AML-193 (cell line): ENCODE results near the gene PLA2G10.
"Not testable (repeated sequence)": the region's sequence is repeated elsewhere in the genome, so short reads cannot be mapped to it uniquely, and the experiment has no call there.

ENCODE experiments used
- DNase-seq, 2 experiments: peaks; one replicate each; lab custom pipeline; 2025; lab: John Stamatoyannopoulos, UW

PLA2G10 gene, protein sequence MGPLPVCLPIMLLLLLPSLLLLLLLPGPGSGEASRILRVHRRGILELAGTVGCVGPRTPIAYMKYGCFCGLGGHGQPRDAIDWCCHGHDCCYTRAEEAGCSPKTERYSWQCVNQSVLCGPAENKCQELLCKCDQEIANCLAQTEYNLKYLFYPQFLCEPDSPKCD

DNA sequence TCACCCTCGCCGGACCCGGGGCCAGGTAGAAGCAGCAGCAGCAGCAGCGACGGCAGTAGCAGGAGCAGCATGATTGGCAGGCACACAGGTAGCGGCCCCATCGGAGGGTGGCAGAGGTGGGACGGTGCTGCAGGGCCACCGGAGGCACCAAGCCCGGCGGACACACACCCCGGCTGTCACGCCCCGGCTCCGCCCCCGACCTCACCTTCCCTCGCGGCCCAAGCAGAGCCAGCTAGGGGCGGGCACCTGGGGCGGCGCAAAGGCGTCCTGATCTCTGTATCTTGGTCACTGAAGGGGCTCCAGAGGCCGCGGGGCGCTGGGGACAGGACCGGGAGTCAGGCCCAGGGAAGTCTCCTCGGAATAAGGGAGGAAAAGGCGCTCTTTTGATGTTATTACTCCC, at the start of gene PLA2G10:
TSS of gene PLA2G10 (minus strand) at position 180 of the 400 bp plus-strand sequence. CDS start at position 101, 79 bp downstream.
- DNase-seq, result not testable (repeated sequence)

DNA sequence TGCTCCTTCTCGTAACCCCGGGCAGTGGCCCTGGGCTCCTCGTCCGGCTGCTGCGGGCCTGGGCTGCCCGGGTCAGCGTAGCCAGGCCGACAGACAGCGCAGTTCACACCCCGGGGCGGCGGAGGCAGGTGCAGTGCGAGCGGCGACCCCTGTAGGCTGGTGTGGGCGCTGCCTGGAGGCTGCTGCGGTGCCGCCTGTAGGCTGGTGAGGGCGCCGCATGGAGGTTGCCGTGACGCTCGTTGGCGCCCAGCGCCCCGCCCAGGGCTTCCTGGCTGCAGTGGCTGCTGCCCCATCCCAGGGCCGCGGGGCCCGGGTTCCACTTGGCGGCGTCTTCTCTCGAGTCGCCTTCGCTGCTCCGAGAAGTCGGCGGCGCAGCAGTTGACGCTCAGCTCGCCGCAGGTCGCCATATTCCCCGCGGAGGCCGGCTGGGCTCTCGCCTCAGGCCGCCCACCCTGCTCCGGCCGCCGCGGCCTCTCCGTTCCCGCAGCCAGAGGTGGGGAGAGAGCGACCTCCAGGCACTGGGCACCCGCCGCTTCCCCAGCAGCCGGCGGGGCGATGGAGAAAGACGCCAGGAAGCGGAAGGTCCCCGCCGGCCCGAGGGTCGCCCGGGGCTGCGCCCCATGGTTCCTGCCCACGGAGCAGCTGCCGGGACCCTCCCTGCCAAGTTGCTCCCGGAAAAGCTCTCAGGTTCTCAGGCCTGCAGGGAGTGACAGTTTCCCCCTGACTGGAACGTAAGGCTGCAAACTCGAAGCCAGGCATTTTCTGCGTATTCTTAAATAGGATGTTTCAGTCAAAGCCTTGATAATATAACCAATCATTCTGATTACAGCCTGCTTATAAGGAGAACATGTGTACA, 48.4 kb upstream of the PLA2G10 start, which contains the start of gene NPIPA2:
TSS of gene NPIPA2 (plus strand) at position 261 of the 856 bp plus-strand sequence. CDS start 5,533 bp downstream, outside the sequence.
- DNase-seq, result not testable (repeated sequence)

DNA sequence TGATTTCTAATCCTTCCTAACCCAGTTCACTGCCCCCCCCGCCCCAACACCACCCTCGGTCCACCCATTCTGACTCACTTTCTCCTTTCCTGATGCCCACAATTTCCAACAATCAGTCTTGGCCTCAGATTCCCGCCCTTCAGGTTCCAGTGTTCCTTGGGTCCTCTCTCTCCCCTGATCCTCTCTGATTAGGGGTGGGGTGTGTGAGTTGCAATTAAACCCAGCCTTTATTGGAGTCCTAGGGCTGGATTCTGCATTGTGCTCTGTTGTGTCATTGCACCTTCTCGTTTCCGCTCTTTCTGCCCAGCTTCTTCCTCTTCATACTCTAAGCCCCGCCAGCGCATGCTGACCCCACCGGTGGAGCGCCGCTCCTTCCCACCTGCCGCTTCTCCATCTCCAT, 47.7 kb upstream of the PLA2G10 start:
- DNase-seq, result not testable (repeated sequence)

DNA sequence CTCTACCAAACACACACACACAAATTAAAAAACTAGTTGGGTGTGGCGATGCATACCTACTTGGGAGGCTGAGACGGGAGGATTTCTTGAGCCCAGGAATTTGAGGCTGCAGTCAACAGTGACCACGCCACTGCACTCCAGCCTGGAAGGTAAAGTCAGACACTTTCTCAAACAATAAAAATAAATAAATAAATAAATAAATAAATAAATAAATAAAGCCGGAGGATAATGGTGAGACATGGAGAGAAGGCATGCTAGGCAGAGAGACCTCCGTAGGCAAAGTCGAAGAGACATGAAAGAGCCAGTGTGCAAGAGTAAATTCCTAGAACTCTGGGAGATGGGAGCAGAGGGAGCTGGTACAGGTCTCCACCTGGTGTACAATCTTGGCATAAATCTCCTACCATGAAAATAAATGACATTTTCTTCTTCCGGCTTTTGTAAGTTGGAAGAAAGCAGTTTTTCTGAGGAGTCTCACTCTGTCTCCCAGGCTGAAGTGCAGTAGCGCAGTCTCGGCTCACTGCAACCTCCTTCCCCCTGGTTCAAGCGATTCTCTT, 46.8 kb upstream of the PLA2G10 start:
- DNase-seq, result not testable (repeated sequence)

DNA sequence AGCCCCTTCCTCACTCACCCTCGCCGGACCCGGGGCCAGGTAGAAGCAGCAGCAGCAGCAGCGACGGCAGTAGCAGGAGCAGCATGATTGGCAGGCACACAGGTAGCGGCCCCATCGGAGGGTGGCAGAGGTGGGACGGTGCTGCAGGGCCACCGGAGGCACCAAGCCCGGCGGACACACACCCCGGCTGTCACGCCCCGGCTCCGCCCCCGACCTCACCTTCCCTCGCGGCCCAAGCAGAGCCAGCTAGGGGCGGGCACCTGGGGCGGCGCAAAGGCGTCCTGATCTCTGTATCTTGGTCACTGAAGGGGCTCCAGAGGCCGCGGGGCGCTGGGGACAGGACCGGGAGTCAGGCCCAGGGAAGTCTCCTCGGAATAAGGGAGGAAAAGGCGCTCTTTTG, 39.1 kb upstream of the PLA2G10 start:
- DNase-seq, result not testable (repeated sequence)

DNA sequence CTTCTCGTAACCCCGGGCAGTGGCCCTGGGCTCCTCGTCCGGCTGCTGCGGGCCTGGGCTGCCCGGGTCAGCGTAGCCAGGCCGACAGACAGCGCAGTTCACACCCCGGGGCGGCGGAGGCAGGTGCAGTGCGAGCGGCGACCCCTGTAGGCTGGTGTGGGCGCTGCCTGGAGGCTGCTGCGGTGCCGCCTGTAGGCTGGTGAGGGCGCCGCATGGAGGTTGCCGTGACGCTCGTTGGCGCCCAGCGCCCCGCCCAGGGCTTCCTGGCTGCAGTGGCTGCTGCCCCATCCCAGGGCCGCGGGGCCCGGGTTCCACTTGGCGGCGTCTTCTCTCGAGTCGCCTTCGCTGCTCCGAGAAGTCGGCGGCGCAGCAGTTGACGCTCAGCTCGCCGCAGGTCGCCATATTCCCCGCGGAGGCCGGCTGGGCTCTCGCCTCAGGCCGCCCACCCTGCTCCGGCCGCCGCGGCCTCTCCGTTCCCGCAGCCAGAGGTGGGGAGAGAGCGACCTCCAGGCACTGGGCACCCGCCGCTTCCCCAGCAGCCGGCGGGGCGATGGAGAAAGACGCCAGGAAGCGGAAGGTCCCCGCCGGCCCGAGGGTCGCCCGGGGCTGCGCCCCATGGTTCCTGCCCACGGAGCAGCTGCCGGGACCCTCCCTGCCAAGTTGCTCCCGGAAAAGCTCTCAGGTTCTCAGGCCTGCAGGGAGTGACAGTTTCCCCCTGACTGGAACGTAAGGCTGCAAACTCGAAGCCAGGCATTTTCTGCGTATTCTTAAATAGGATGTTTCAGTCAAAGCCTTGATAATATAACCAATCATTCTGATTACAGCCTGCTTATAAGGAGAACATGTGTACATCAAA, 9.3 kb upstream of the PLA2G10 start, which contains the start of gene NPIPA3:
TSS of gene NPIPA3 (plus strand) at position 256 of the 856 bp plus-strand sequence. CDS start 5,533 bp downstream, outside the sequence.
- DNase-seq, result not testable (repeated sequence)

DNA sequence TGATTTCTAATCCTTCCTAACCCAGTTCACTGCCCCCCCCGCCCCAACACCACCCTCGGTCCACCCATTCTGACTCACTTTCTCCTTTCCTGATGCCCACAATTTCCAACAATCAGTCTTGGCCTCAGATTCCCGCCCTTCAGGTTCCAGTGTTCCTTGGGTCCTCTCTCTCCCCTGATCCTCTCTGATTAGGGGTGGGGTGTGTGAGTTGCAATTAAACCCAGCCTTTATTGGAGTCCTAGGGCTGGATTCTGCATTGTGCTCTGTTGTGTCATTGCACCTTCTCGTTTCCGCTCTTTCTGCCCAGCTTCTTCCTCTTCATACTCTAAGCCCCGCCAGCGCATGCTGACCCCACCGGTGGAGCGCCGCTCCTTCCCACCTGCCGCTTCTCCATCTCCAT, 8.6 kb upstream of the PLA2G10 start:
- DNase-seq, result not testable (repeated sequence)

DNA sequence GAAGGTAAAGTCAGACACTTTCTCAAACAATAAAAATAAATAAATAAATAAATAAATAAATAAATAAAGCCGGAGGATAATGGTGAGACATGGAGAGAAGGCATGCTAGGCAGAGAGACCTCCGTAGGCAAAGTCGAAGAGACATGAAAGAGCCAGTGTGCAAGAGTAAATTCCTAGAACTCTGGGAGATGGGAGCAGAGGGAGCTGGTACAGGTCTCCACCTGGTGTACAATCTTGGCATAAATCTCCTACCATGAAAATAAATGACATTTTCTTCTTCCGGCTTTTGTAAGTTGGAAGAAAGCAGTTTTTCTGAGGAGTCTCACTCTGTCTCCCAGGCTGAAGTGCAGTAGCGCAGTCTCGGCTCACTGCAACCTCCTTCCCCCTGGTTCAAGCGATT, 7.8 kb upstream of the PLA2G10 start:
- DNase-seq, result not testable (repeated sequence)

DNA sequence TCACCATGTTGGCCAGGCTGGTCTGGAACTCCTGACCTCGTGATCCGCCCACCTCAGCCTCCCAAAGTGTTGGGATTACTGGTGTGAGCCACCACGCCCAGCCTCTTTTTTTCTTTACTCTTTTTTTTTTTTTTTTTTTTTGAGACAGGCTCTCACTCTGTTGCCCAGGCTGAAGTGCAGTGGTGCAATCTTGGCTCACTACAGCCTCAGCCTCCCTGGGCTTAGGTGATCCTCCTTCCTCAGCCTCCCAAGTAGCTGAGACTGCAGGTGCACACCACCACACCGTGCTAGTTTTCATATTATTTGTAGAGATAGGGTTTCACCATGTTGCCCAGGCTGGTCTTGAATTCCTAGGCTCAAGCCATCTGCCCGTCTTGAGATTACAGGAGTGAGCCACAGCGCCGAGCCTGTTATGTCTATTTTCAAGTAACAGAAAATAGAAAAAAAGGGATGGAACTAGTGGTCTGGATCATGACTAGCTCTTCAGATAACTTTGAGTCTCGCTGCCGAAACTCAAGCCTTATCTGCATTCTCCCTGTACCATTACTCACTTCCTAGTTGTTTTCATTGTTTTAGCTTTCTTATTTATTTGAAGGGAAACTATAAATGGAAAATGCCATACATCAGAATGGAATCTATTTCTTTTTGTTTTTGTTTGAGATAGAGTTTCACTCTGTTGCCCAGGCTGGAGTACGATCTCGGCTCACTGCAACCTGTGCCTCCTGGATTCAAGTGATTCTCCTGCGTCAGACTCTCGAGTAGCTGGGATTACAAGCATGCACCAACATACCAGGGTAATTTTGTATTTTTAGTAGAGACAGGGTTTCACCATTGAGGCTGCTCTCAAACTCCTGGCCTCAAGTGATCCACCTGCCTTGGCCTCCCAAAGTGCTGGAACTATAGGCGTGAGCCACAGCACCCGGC, 8.0 kb downstream of the PLA2G10 start:
- not testable (repeated sequence) for DNase-seq

DNA sequence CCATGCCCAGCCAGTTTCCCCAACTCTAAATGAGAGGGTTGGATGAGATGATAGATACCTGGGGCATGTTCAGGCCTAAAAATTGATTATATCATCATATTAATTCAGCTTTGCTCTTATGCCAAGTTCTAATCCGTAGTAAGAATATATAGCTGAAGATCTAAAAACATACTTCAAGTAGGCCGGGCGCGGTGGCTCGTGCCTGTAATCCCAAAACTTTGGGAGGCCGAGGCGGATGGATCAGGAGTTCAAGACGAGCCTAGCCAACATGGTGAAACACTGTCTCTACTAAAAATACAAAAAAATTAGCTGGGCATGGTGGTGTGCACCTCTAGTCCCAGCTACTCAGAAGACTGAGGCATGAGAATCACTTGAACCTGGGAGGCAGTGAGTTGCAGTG, 12.0 kb downstream of the PLA2G10 start:
- no peak for DNase-seq

DNA sequence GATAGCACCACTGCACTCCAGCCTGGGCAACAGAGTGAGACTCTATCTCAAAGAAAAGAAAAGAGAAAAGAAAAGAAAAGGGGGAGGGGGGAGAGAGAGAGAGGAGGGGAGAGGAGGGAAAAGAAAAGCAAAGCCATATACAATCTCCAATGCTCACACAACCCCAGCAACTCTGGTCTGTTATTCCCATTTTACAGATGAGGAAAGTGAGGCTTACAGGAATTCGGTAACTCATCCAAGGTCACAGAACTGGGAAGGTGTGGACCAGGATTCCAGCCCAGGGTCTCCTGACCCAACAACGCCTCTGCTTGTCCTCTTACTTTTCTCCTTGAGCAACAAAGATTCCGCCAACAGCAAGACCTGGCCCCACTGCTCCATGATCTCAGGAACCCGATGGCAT, 13.0 kb downstream of the PLA2G10 start:
- DNase-seq, result no peak

DNA sequence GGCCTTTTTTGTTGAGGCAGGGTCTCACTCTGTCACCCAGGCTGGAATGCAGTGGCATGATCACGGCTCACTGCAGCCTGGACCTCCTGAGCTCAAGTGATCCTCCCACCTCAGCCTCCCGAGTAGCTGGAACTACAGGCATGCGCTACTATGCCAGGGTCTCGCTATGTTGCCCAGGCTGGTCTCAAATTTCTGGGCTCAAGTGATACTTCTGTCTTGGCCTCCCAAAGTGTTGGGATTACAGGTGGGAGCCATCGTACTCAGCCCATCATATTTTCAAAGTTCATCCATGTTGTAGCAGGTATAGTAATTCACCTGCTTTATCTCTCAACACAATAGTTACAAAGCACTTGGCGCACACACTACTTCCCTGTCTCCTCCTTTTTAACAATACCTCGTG, 13.7 kb downstream of the PLA2G10 start:
- DNase-seq, result not testable (repeated sequence)

DNA sequence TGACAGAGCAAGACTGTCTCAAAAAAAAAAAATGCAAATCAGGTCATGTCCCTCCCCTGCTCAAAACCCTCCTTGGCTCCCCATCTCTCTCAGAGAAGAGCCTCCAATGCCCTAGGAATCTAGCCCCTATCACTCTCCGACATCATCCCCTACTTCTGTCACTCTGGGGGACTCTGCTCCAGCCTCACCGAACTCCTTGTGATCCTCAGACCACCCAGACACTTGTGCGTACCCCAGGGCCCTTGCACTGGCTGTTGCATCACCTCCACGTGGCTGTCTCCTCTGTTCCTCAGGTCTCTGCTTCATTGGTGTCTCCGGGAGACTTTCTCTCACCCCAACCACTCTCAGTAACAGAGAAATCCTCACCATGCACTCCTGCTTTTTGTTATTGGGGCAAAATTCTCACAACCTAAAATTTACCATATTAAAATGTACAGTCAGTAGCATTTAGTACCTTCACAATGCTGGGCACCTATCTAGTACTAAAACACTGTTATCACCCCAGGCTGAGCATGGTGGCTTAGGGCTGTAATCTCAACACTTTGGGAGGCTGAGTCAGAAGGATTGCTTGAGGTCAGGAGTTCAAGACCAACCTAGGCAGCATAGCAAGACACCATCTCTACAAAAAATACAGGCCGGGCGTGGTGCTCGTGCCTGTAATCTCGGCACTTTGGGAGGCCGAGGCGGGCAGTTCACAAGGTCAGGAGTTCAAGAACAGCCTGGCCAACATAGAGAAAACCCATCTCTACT, 15.2 kb downstream of the PLA2G10 start:
- DNase-seq, result no peak

DNA sequence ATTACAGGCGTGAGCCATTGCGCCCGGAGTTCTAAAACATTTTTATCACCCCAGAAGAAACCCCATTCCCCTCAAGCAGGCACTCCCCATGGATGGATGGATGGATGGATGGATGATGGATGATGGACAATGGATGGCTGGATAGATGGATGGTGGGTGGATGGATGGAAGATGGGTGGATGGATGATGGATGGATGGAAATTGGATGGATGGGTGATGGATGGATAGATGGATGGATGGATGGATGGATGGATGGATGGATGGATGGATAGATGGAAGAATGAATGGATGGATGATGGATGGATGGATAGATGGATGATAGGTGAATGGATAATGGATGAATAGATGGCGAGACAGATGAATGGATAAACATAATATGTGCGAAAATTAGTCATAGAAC, 16.5 kb downstream of the PLA2G10 start:
- no peak for DNase-seq

DNA sequence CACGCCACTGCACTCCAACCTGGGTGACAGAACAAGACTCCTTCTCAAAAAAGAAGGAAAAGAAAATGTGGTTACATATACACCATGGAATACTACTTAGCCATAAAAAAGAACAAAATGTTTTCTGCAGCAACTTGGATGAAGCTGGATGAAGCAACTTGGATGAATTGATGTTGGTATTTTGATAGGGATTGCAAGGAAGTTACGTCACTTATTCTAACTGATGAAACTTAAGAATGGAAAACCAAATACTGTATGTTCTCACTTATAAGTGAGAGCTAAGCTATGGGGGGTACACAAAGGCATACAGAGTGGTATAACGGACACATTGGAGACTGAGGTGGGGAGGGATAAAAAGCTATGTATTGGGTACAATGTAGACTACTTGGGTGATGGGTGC, 17.5 kb downstream of the PLA2G10 start:
- no peak for DNase-seq

DNA sequence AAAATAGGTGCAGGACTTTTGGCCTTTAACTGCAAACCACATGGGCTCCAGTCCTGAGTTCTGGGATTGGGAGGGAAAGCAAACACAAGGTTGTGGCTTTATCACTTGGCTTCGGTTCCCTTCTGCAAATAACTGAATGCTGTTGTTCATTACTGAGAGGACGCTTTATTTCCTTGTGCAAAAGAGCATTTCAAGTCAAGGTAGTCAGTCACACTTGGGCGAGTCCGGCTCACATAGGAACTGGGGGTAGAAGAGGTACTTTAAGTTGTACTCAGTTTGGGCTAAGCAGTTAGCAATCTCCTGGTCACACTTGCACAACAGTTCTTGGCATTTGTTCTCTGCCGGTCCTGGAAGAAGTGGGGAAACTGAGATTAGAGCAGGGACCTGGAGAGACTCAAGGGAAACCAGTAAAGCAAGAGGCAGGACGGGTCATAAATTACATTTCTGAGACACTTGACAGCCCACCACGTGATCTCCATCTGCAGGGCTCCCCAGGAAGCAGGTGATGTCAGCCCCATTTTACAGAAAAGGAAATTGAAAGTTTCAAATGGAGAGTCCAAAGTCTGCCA, 21.6 kb downstream of the PLA2G10 start:
- DNase-seq, result no peak

DNA sequence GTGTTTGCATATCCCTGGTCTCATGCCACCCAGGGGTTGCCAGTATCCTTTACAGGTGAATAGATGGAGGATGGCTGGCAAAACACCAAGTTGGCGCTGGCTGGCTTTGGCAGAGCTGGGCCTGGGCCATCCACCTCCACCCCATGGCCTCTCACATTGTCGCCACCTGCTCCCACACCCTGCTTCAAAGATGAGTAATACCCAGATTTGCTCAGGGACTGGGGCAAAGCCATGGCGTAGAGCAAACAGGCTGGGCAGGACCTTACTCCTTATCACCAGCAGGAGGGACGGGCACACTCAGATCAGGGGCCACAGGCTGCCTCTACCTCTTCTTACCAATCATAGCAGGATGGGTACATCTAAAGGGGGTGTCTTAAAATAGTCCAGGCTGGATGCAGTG, 24.3 kb downstream of the PLA2G10 start:
- no peak for DNase-seq

DNA sequence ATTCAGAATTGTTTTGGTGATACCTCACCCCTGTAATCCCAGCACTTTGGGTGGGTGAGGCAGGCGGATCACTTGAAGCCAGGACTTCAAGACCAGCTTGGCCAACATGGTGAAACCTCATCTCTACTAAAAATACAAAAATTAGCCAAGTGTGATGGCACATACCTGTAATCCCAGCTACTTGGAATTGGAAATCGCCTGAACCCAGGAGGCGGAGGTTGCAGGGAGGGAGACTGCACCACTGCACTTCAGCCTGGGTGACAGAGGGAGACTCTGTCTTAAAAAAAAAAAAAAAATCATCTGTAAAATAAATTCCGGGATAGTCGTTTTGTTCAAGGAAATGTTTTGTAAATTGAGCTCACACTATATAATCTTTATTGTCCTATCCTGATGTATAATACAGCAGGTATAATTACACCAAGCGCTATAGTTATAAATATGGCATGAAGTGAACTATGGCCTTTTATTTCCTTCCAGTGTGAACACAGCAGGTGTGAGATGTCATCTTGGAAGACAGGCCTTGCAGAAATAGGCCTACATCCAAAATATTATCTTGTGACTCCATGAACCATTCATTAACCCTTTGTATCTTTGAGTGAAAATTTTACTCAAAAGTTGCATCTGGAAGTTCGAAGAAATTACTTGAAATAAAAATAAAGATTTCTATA, 25.4 kb downstream of the PLA2G10 start:
- no peak for DNase-seq
